Measurements from ENCODE around the gene ADGRD1.
A peak's percentile ranks its signal among the peaks of the same experiment; 100 is the strongest.

Gene ADGRD1

GRCh38 chr12:131090274-131091210, 136.8 kb downstream of the ADGRD1 start:
- Mint-ChIP-seq H3K4me1 (ENCODE audit: low read depth in 2 of 2) (peaks cover 9 to 12% of the 10 kb centered on the region in 2 donors), H3K36me3 (ENCODE audit: insufficient read depth) (no peaks in the 10 kb centered on the region), H3K4me3 (no peak overlapping the region), H3K9me3 (no peaks in the 10 kb centered on the region), H3K27ac (no peak overlapping the region), H3K27me3 (peaks cover 9 to 10% of the 10 kb centered on the region in 2 donors)
- ATAC-seq (replicated peaks) (no peak), DNase-seq (no peak)

DNA sequence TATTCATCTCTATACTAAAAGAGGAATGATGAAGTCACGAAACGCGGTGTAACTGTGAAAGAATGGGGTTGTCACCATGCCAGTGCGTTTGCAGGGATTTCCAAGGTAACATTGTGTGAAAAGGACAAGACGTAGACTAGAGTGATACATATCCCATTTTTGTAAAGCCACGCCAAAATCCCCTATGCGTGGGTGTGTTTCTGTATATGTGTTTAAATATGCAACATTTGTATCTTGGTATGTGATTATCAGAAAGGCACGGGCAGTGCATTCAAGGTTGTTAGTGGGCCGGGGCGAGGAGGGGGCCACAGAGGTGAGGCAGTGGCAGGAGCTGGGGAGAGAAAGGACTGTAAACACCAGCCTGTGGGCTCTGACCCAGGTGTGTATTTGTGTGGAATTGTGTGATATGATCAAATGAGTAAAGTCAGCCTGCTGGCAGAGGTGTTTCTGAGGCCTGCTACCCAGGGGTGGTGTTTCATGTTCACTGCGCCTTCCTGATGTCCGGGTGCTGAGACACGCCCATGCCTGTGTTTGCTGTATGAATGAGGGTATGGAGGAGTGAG, 137.8 kb downstream of the ADGRD1 start:
- Mint-ChIP-seq H3K27ac (peak overlapping the region in 1 of 2 donors; percentile 26), H3K4me3 (peak overlapping the region in 1 of 2 donors; percentile 1), H3K9me3 (no peaks in the 10 kb centered on the region), H3K4me1 (ENCODE audit: low read depth in 2 of 2) (peaks cover 9 to 12% of the 10 kb centered on the region in 2 donors), H3K36me3 (ENCODE audit: insufficient read depth) (no peaks in the 10 kb centered on the region), H3K27me3 (peaks cover 5 to 10% of the 10 kb centered on the region in 2 donors)
- ATAC-seq (replicated peaks) (no peak), DNase-seq (no peak)

DNA sequence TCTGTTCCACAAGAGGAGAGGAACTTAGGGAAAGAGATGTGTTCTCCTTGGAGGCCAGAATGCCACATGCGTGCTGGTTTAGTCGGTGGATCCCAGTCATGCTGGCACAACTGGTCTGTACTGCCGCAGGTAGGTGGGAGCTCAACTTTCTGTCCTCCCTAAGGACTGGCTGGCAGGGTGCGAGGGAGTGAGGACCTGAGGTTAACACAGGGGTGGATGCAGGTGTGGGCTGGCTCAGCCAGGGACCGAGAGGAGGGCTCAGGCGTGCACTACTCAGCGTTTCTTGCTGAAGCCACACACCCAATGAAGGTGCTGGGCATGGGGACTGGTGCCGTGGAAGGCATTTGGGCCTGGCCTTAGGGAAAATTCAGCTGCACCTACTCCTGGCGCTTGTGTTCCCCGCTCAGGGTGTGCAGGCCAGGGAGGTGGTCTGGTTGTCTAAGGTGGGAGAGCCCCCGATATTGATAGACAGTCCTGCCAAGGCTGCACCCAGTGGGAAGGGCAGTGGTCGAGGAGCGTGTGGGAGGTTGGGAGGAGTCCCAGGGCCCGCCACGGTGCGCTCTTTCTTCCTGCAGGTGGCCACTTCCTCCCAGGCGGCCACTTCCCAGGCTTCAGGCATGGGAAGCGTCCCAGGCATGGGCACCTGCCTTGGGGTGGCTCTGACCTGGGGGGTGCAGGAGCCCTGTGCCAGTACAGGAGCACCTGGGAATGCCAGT, 138.4 kb downstream of the ADGRD1 start:
- ATAC-seq (replicated peaks) (no peak), DNase-seq (no peak)
- H3K4me1 Mint-ChIP-seq (ENCODE audit: low read depth in 2 of 2): peaks cover 9 to 12% of the 10 kb centered on the region in 2 donors
- no peaks in the 10 kb centered on the region for H3K9me3 Mint-ChIP-seq
- H3K27me3 Mint-ChIP-seq: peaks cover 5 to 10% of the 10 kb centered on the region in 2 donors
- peak overlapping the region in 1 of 2 donors; percentile 1 for H3K4me3 Mint-ChIP-seq
- no peaks in the 10 kb centered on the region for H3K36me3 Mint-ChIP-seq (ENCODE audit: insufficient read depth)
- H3K27ac Mint-ChIP-seq: peak overlapping the region in 1 of 2 donors; percentile 26

DNA sequence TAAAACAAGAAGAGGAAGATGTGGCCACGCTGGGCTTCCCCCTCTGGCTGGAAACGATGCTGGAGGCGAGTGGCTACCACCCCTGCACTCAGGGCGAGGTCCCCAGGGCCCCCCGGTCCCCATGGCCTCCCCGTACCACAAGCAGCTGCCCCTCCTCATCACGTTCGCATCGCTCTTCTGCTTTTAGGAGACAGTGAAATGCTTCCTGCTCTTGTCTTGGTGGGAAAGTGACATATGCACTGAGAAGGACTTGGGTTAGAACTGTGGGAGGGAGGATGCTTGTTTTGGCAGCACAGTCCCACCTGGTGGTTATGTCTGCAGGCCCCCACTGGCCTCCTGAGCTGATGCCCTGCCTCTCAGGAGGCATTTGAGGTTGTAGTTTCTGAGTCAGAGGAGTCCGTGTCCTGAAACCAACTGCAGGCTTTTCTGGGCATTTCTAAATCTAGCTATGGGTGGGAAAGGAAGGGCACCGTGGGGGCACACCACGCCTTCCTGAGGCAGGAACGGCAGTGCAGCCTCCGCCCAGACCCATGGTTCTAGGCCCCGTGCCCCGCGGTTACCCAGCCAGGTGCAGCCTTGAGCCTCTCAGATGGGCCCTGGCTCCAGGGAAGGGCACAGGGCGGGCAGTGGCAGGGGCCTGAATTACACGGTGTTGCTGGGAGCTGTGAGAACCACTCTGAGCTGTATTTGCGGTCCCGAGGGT, 139.3 kb downstream of the ADGRD1 start:
- H3K4me3 Mint-ChIP-seq: peak overlapping the region; percentile 41 to 60
- peak overlapping the region; percentile 65 to 85 for H3K27ac Mint-ChIP-seq
- no peaks in the 10 kb centered on the region for H3K36me3 Mint-ChIP-seq (ENCODE audit: insufficient read depth)
- H3K4me1 Mint-ChIP-seq (ENCODE audit: low read depth in 2 of 2): peaks cover 9 to 12% of the 10 kb centered on the region in 2 donors
- H3K27me3 Mint-ChIP-seq: peaks cover 5 to 10% of the 10 kb centered on the region in 2 donors
- H3K9me3 Mint-ChIP-seq: no peaks in the 10 kb centered on the region
- peak; percentile 58 for ATAC-seq (replicated peaks)
- no peak for DNase-seq

- peaks cover 9 to 12% of the 10 kb centered on the region in 2 donors for H3K4me1 Mint-ChIP-seq (ENCODE audit: low read depth in 2 of 2)
- no peaks in the 10 kb centered on the region for H3K36me3 Mint-ChIP-seq (ENCODE audit: insufficient read depth)
- peak overlapping the region; percentile 65 to 85 for H3K27ac Mint-ChIP-seq
These were observed 139.9 kb downstream of the ADGRD1 start for GRCh38 chr12:131093604-131093955.

DNA sequence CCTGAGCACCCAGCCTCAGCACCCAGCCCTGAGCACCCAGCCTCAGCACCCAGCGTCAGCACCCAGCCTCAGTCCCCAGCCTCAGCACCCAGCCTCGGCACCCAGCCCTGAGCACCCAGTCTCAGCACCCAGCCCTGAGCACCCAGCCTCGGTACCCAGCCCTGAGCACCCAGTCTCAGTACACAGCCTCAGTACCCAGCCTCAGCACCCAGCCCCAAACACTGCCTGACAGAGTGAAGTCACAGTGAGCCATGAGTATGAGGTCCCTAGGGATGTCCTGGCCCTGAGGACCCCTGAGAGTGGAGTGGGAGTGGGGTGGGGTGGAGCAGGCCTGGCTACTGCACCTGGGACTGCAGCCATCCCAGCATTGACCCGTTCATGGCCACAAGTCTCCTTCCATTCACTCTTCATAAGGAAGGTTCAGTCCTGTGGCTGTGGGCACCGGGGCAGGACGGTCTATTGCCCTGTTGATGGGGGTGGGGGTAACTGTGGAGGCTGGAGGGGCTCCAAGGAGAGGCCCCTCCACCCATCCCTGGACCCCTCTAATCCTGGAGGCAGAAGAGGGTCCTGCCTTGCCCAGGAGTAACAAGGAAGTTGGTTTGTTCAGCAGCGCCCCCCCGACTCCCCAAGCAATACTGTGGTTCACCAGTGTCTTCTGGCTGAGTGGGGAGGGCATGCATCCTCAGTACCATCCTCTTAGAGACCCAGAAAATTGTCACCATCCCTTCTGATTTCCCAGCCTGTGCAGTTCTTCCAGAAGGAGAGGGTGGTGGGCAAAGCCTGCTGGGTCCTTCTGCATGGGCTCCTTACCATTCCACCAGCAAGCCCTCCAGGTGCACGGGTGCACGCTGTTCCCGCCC, 140.5 kb downstream of the ADGRD1 start:
- no peaks in the 10 kb centered on the region for H3K36me3 Mint-ChIP-seq (ENCODE audit: insufficient read depth)
- DNase-seq: no peak
- peaks cover under 1 to 10% of the 10 kb centered on the region in 2 donors for H3K27me3 Mint-ChIP-seq
- no peak overlapping the region for H3K4me3 Mint-ChIP-seq
- H3K9me3 Mint-ChIP-seq: no peaks in the 10 kb centered on the region
- H3K27ac Mint-ChIP-seq: no peak overlapping the region
- H3K4me1 Mint-ChIP-seq (ENCODE audit: low read depth in 2 of 2): peaks cover 9 to 12% of the 10 kb centered on the region in 2 donors
- no peak for ATAC-seq (replicated peaks)

More at GRCh38 chr12:131093604-131093955, 139.9 kb downstream of the ADGRD1 start:
- H3K4me3 Mint-ChIP-seq: peak overlapping the region in 1 of 2 donors; percentile 60
- DNase-seq (no peak), ATAC-seq (replicated peaks) (no peak)
- H3K27me3 Mint-ChIP-seq: peaks cover 5 to 10% of the 10 kb centered on the region in 2 donors
- no peaks in the 10 kb centered on the region for H3K9me3 Mint-ChIP-seq

- Mint-ChIP-seq H3K36me3 (ENCODE audit: insufficient read depth) (no peaks in the 10 kb centered on the region), H3K27me3 (peaks cover 0 to 10% of the 10 kb centered on the region in 2 donors), H3K4me3 (no peak overlapping the region), H3K9me3 (no peaks in the 10 kb centered on the region), H3K27ac (no peak overlapping the region), H3K4me1 (ENCODE audit: low read depth in 2 of 2) (peaks cover 9 to 12% of the 10 kb centered on the region in 2 donors)
- DNase-seq (no peak), ATAC-seq (replicated peaks) (no peak)
These were observed 141.4 kb downstream of the ADGRD1 start for GRCh38 chr12:131094831-131095805.

DNA sequence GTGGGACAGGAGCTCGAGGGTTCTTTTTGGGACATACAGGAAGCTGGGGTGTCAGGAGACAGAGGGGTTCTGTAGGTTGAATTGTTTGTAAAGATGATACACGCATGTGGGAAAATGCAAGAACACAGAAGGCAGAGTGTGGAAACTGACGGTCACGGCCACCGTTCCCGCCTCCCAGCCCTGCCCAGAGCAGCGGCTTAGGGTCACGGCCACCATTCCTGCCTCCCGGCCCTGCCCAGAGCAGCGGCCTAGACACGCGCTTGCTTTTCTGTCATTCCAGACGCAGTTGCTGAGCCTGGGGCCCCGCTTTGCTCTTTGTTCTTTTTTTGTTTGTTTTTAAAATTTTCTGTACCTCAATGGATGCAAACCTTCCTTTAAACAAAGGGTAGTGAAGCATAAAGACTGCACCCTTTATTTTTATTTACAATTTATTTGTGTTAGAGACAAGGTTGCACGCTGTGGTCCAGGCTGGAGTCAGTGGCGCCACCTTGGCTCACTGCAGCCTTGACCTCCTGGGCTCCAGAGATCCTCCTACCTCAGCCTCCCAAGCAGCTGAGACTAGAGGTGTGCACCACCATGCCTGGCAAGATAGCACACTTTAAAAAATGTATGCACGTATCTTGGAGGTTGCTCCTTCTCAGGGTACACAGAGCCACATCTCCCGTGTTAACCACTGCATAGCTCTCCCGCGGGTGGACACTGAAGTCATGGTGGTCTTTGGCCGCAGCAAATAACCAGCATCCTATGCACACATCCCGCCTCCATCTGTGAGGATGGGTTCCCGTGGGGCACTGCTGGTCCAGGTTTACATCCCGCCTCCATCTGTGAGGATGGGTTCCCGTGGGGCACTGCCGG, 142.3 kb downstream of the ADGRD1 start:
- no peak for DNase-seq
- H3K36me3 Mint-ChIP-seq (ENCODE audit: insufficient read depth): no peaks in the 10 kb centered on the region
- no peak for ATAC-seq (replicated peaks)
- H3K27ac Mint-ChIP-seq: no peak overlapping the region
- no peak overlapping the region for H3K4me3 Mint-ChIP-seq
- H3K9me3 Mint-ChIP-seq: no peaks in the 10 kb centered on the region
- H3K27me3 Mint-ChIP-seq: peaks cover 0 to 10% of the 10 kb centered on the region in 2 donors
- peaks cover 9 to 12% of the 10 kb centered on the region in 2 donors for H3K4me1 Mint-ChIP-seq (ENCODE audit: low read depth in 2 of 2)

DNA sequence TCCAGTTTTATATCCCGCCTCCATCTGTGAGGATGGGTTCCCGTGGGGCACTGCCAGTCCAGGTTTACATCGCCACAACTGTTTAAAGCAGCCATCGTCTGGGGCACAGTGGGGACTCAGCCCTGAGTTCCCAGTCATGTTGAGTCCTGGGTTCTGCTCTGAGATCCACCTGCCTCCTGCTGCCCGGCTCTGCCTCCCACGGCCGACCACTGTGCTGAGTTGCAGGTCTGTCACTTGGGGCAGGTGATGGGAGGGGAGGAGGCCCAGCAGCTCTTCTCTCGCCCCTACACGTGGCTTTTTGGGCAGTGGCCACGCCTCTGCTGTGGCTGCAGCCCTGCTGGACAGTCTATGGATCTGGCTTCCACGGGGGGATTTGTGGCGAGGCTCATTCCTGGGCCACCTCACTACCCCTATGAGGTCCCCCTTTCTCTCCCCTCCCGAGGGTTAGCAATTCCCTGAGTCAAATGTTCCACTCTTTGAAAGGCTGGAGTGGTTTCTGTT, 143.0 kb downstream of the ADGRD1 start:
- DNase-seq (no peak), ATAC-seq (replicated peaks) (no peak)
- Mint-ChIP-seq H3K27me3 (peaks cover 0 to 5% of the 10 kb centered on the region in 2 donors), H3K36me3 (ENCODE audit: insufficient read depth) (no peaks in the 10 kb centered on the region), H3K4me1 (ENCODE audit: low read depth in 2 of 2) (peaks cover 6 to 9% of the 10 kb centered on the region in 2 donors), H3K27ac (no peak overlapping the region), H3K9me3 (no peaks in the 10 kb centered on the region), H3K4me3 (no peak overlapping the region)

GRCh38 chr12:131097202-131098177, 143.8 kb downstream of the ADGRD1 start:
- no peak for ATAC-seq (replicated peaks)
- H3K4me3 Mint-ChIP-seq: no peak overlapping the region
- H3K4me1 Mint-ChIP-seq (ENCODE audit: low read depth in 2 of 2): peaks cover 4 to 6% of the 10 kb centered on the region in 2 donors
- H3K27ac Mint-ChIP-seq: no peak overlapping the region
- DNase-seq: no peak
- H3K36me3 Mint-ChIP-seq (ENCODE audit: insufficient read depth): no peaks in the 10 kb centered on the region
- H3K9me3 Mint-ChIP-seq: no peaks in the 10 kb centered on the region
- no peaks in the 10 kb centered on the region for H3K27me3 Mint-ChIP-seq
